B cell (primary cell): ENCODE data around the gene TRIM62. TPM values are rescaled to one million over a fixed set of nuclear protein-coding genes. Genes with fewer than 3 reads are reported as not detected.

Source experiments
- ATAC-seq: fragments of 200-7000 bp; cut with Tn5 transposase; one replicate; pipeline ENCODE4 v1.10.0; 2021; ENCODE audit warnings: low read depth, mild to moderate bottlenecking, moderate number of reproducible peaks, moderate library complexity
- CTCF ChIA-PET: fragments of 350-600 bp; sonication (Branson Sonifier 250); formaldehyde crosslinking; loops from one replicate; lab custom pipeline; 2021; ENCODE audit warnings: antibody characterized with exemption, inconsistent platforms; lab: Charles Lee
- POLR2A ChIA-PET: fragments of 350-600 bp; sonication (Branson Sonifier 250); formaldehyde crosslinking; loops from one replicate; lab custom pipeline; 2021; ENCODE audit warnings: antibody characterized with exemption; lab: Charles Lee
- DNase-seq: peaks from one replicate; pipeline ENCODE4 v3.0.0; 2013
- H2AFZ ChIP-seq: 2 replicates; pipeline ENCODE4 v1.6.1; 2012; ENCODE audit warnings: mild to moderate bottlenecking, low read depth, low read length; ENCODE audit not compliant: insufficient read depth, poor library complexity, severe bottlenecking
- H3K27ac ChIP-seq, 2 donors: 1 replicate in 1 of 2; 2 replicates in 1 of 2; pipeline ENCODE4 v1.5.1; 2012 to 2013; ENCODE audit warnings: low read length in 2 of 2, mild to moderate bottlenecking in 2 of 2, moderate library complexity in 1 of 2
- H3K27me3 ChIP-seq, 4 experiments: fragments of 200-600 bp in 1 of 4; sonication (generic) in 1 of 4; replicated peaks in 1 of 4; 1 replicate in 2 of 4; 2 replicates in 2 of 4; pipeline versions ENCODE4 v1.6.1 to v1.7.0; 2013 to 2016; ENCODE audit warnings: low read length in 3 of 4, mild to moderate bottlenecking in 2 of 4, mixed read lengths in 1 of 4, moderate library complexity in 1 of 4; ENCODE audit not compliant: insufficient read depth in 4 of 4, control insufficient read depth in 3 of 4; ENCODE audit errors: control extremely low read depth in 1 of 4
- H3K36me3 ChIP-seq, 2 experiments: replicated peaks in 1 of 2; 1 replicate in 1 of 2; 2 replicates in 1 of 2; pipeline versions ENCODE4 v1.6.1 to v1.7.1; 2013; ENCODE audit warnings: low read length in 1 of 2; ENCODE audit not compliant: insufficient read depth in 2 of 2, control insufficient read depth in 1 of 2; ENCODE audit errors: control extremely low read depth in 1 of 2, extremely low read depth in 1 of 2
- H3K4me1 ChIP-seq, 2 donors: fragments of 200-600 bp in 1 of 2; sonication (generic) in 1 of 2; 1 replicate in 1 of 2; 2 replicates in 1 of 2; pipeline versions ENCODE4 v1.5.1 to v1.6.1; 2013 to 2017; ENCODE audit warnings: low read length in 2 of 2; ENCODE audit not compliant: control insufficient read depth in 2 of 2, insufficient read depth in 2 of 2
- H3K4me2 ChIP-seq: replicated peaks from 2 replicates; pipeline ENCODE3; 2012; ENCODE audit warnings: mild to moderate bottlenecking, low read depth, low read length; ENCODE audit not compliant: poor library complexity, severe bottlenecking
- H3K4me3 ChIP-seq, 5 experiments: fragments of 200-600 bp in 1 of 5; sonication (generic) in 1 of 5; 1 replicate in 3 of 5; 2 replicates in 2 of 5; pipeline versions ENCODE4 v1.5.1 to v1.7.0; 2011 to 2016; ENCODE audit warnings: low read length in 4 of 5, mild to moderate bottlenecking in 4 of 5, low read depth in 2 of 5, control low read depth in 1 of 5, moderate library complexity in 1 of 5; ENCODE audit not compliant: insufficient read depth in 1 of 5; ENCODE audit errors: control extremely low read depth in 1 of 5, extremely low read depth in 1 of 5
- H3K79me2 ChIP-seq: fragments of 200-600 bp; sonication (generic); one replicate; pipeline ENCODE4 v1.6.0; 2016; ENCODE audit warnings: low read length; ENCODE audit not compliant: control insufficient read depth, insufficient read depth
- H3K9ac ChIP-seq: fragments of 200-600 bp; sonication (generic); 2 replicates; pipeline ENCODE4 v1.6.1; 2017; ENCODE audit warnings: mild to moderate bottlenecking, low read length, moderate library complexity
- H3K9me3 ChIP-seq, 3 donors: one replicate each; pipeline versions ENCODE4 v1.6.1 to v1.7.1; 2013; ENCODE audit warnings: low read length in 2 of 3; ENCODE audit not compliant: control insufficient read depth in 2 of 3, insufficient read depth in 1 of 3; ENCODE audit errors: control extremely low read depth in 1 of 3
- H4K20me1 ChIP-seq: 2 replicates; pipeline ENCODE4 v1.6.0; 2012; ENCODE audit warnings: mild to moderate bottlenecking, low read length; ENCODE audit not compliant: insufficient read depth, control insufficient read depth, poor library complexity, severe bottlenecking
- H3K27ac Mint-ChIP-seq: one replicate; pipeline ENCODE4 v1.8.0; 2021; ENCODE audit warnings: mixed read lengths
- H3K27me3 Mint-ChIP-seq: one replicate; pipeline ENCODE4 v1.8.0; 2021; ENCODE audit warnings: mixed read lengths
- H3K4me1 Mint-ChIP-seq: one replicate; pipeline ENCODE4 v1.8.0; 2021; ENCODE audit warnings: mixed read lengths
- H3K4me3 Mint-ChIP-seq: one replicate; pipeline ENCODE4 v1.8.0; 2021; ENCODE audit warnings: mixed read lengths
- H3K9me3 Mint-ChIP-seq: one replicate; pipeline ENCODE4 v1.8.0; 2022; ENCODE audit warnings: mixed read lengths; ENCODE audit not compliant: insufficient read depth
- EZH2 ChIP-seq: IDR thresholded peaks from 2 replicates; pipeline ENCODE4 v1.6.1; 2012; ENCODE audit warnings: borderline replicate concordance, low read depth, mild to moderate bottlenecking, moderate library complexity, low read length; ENCODE audit not compliant: insufficient read depth, poor library complexity, severe bottlenecking
- WGBS: methylation state at CpG from one replicate; pipeline ENCODE4 v1.1.5; 2013; ENCODE audit warnings: missing lambda C conversion rate; ENCODE audit not compliant: insufficient coverage; 5-methylcytosine and 5-hydroxymethylcytosine counted together
- intact Hi-C: fragments of 100-400 bp; cut with micrococcal nuclease; formaldehyde crosslinking; loops from one replicate; pipeline ENCODE4 v1.10.0; 2022
- polyA plus RNA-seq: library from polyadenylated mRNA; depleted of rRNA; stranded (reverse); fragments of >200 nt; gene quantifications from 2 replicates; pipeline ENCODE4 v1.2.3, GENCODE V29; 2012
- total RNA-seq, 2 donors: library from RNA; stranded (reverse); fragments of 120-200 nt in 1 of 2; gene quantifications; 1 replicate in 1 of 2; 2 replicates in 1 of 2; pipeline versions ENCODE4 v1.2.3 to v1.2.4, GENCODE V29; 2013 to 2022
- TF ChIP-seq, protein P1 (sequence below): fragments of 200-600 bp; IDR thresholded peaks from one replicate; pipeline ENCODE4 v1.8.0; 2022; ENCODE audit warnings: antibody characterized with exemption, mild to moderate bottlenecking

The TRIM62 gene
- total and polyA plus RNA-seq, 2 donors (not counting 1 experiment from before 2014, with no cell fraction given) = 10.7 to 24.1 TPM

DNA sequence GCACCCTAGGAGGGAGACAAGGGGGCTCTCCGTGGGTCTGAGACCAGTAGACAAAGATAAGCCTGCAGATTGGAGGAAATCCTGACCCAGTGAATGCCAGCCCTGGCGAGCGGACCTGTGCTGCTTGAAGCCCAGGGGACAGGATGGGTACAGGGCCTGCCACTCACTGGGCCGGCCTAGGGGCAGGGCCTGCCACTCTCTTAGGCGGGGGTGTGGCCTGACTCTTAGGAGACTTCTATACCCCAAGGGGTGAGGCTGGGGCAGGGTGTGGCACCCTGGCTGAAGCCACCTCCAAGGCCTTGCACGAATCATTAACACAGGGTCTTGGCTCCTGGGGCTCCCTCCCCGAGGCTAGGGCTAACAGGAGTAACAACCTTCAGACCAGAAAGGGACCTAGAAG, 30.7 kb downstream of the TRIM62 start:
- ATAC-seq = no peak
- CTCF ChIA-PET = no interaction called here
- no peak overlapping the region for H3K27ac Mint-ChIP-seq

DNA sequence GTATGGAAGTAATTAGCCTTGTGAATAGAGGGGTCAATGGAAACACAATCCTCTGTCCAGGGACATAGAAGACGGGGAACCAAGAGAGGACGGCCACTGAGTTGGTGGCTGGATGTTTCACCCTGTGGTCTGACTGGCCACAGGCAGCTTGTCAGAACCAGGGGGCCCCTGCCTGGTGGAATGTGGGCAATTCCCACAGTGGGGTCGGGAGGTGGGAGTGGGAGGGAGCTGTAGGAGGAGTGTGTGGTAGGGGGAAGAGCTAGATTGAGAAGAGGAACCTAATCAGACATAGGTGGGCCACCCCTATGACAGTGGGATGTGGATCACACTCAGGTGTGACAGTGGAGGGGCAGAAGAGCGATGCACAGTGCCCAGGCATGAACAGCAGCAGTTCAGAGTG, 31.3 kb downstream of the TRIM62 start:
- CTCF ChIA-PET = no interaction called here
- intact Hi-C loops = no loop called here
- no peaks in the 10 kb centered on the region for H3K79me2 ChIP-seq
- H3K9me3 ChIP-seq = no peaks in the 10 kb centered on the region
- H3K27me3 Mint-ChIP-seq = no peaks in the 10 kb centered on the region
- H3K9ac ChIP-seq = no peak overlapping the region
- H3K36me3 ChIP-seq = peaks cover 2 to 12% of the 10 kb centered on the region in 2 experiments
- no peak overlapping the region for H3K4me3 Mint-ChIP-seq
- peaks cover 7% of the 10 kb centered on the region for H3K4me1 Mint-ChIP-seq
- peaks cover 0 to 12% of the 10 kb centered on the region in 2 donors for H3K4me1 ChIP-seq
- no peak for DNase-seq
- H3K9me3 Mint-ChIP-seq = no peaks in the 10 kb centered on the region
- no peak overlapping the region for H3K27ac Mint-ChIP-seq
- H2AFZ ChIP-seq = no peak overlapping the region
- no peaks in the 10 kb centered on the region for H3K27me3 ChIP-seq
- WGBS = 91% methylated on average over 4 of the region's 4 CpGs
- ATAC-seq = no peak
- no peak overlapping the region for H3K4me3 ChIP-seq
- H4K20me1 ChIP-seq = no peaks in the 10 kb centered on the region
- POLR2A ChIA-PET = no interaction called here
- no peak for TF ChIP-seq EZH2
- TF ChIP-seq, protein P1, sequence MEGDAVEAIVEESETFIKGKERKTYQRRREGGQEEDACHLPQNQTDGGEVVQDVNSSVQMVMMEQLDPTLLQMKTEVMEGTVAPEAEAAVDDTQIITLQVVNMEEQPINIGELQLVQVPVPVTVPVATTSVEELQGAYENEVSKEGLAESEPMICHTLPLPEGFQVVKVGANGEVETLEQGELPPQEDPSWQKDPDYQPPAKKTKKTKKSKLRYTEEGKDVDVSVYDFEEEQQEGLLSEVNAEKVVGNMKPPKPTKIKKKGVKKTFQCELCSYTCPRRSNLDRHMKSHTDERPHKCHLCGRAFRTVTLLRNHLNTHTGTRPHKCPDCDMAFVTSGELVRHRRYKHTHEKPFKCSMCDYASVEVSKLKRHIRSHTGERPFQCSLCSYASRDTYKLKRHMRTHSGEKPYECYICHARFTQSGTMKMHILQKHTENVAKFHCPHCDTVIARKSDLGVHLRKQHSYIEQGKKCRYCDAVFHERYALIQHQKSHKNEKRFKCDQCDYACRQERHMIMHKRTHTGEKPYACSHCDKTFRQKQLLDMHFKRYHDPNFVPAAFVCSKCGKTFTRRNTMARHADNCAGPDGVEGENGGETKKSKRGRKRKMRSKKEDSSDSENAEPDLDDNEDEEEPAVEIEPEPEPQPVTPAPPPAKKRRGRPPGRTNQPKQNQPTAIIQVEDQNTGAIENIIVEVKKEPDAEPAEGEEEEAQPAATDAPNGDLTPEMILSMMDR = no peak
- H3K4me2 ChIP-seq = no peak overlapping the region
- no peak overlapping the region for H3K27ac ChIP-seq

More for the DNA sequence above, 30.7 kb downstream of the TRIM62 start:
- no peak for DNase-seq
- Histone ChIP-seq H3K36me3 (peaks cover 2 to 13% of the 10 kb centered on the region in 2 experiments), H3K4me2 (no peak overlapping the region), H4K20me1 (no peaks in the 10 kb centered on the region), H2AFZ (no peak overlapping the region), H3K4me3 (no peak overlapping the region), H3K9me3 (no peaks in the 10 kb centered on the region), H3K27ac (no peak overlapping the region), H3K27me3 (no peaks in the 10 kb centered on the region), H3K79me2 (no peaks in the 10 kb centered on the region), H3K4me1 (peaks cover 0 to 12% of the 10 kb centered on the region in 2 donors), H3K9ac (no peak overlapping the region)
- peaks cover 7% of the 10 kb centered on the region for H3K4me1 Mint-ChIP-seq
- WGBS = 55% methylated on average over 7 of the region's 7 CpGs
- TF ChIP-seq, protein P1 = no peak
- no peak for TF ChIP-seq EZH2
- intact Hi-C loops = no loop called here
- no peaks in the 10 kb centered on the region for H3K27me3 Mint-ChIP-seq
- no peak overlapping the region for H3K4me3 Mint-ChIP-seq
- H3K9me3 Mint-ChIP-seq = no peaks in the 10 kb centered on the region
- POLR2A ChIA-PET = no interaction called here
